GM19467 (cell line): ENCODE measurements around the gene CHRNB1.
A peak's percentile ranks its signal among the peaks of the same experiment; 100 is the strongest.

ENCODE experiments used
- ATAC-seq: cut with Tn5 transposase; IDR thresholded peaks from one replicate; pipeline ENCODE4 v1.9.1; 2021; ENCODE audit warnings: mild to moderate bottlenecking, moderate library complexity; ENCODE audit not compliant: unreplicated experiment

CHRNB1 gene

GRCh38 chr17:7444682-7445618, at the start of gene CHRNB1:
Gene CHRNB1 (plus strand): TSS chr17:7445061. CDS start chr17:7445128, 67 bp downstream.
- ATAC-seq, result no peak

GRCh38 chr17:7396147-7396546, 48.7 kb upstream of the CHRNB1 start:
- ATAC-seq, result no peak

- no peak for ATAC-seq
These were observed 46.2 kb upstream of the CHRNB1 start for GRCh38 chr17:7398612-7399011.

GRCh38 chr17:7403043-7403726, 41.7 kb upstream of the CHRNB1 start:
- ATAC-seq, result no peak

- ATAC-seq, result no peak
These were observed 41.2 kb upstream of the CHRNB1 start for GRCh38 chr17:7403727-7403976.

- peak; percentile 91 for ATAC-seq
These were observed 40.7 kb upstream of the CHRNB1 start, which contains the start of gene TMEM256 for GRCh38 chr17:7403977-7404736. Gene TMEM256 (minus strand): TSS chr17:7404097. CDS start chr17:7404084, 13 bp downstream.

GRCh38 chr17:7404737-7405349, 40.0 kb upstream of the CHRNB1 start:
- ATAC-seq, result peak; percentile 12

- ATAC-seq, result no peak
These were observed 39.3 kb upstream of the CHRNB1 start for GRCh38 chr17:7405350-7406234.

GRCh38 chr17:7406235-7406825, 38.5 kb upstream of the CHRNB1 start:
- no peak for ATAC-seq

- no peak for ATAC-seq
These were observed 37.8 kb upstream of the CHRNB1 start for GRCh38 chr17:7407082-7407481.

GRCh38 chr17:7407485-7408251, 37.2 kb upstream of the CHRNB1 start, which contains the start of gene NLGN2:
Gene NLGN2 (plus strand): TSS chr17:7407845. CDS start chr17:7408256, 411 bp downstream.
- no peak for ATAC-seq

GRCh38 chr17:7408252-7408727, 36.6 kb upstream of the CHRNB1 start:
- ATAC-seq, result no peak

GRCh38 chr17:7408863-7409262, 36.0 kb upstream of the CHRNB1 start:
- ATAC-seq, result no peak

GRCh38 chr17:7409716-7410115, 35.1 kb upstream of the CHRNB1 start:
- ATAC-seq, result no peak

- no peak for ATAC-seq
These were observed 34.0 kb upstream of the CHRNB1 start for GRCh38 chr17:7410634-7411426.

GRCh38 chr17:7411427-7411750, 33.5 kb upstream of the CHRNB1 start:
- ATAC-seq, result no peak

- no peak for ATAC-seq
These were observed 31.4 kb upstream of the CHRNB1 start for GRCh38 chr17:7413346-7413985.
